A549 (cell line): ENCODE data around the gene ROR1. TPM values are rescaled to one million over a fixed set of nuclear protein-coding genes. Genes with fewer than 3 reads are reported as not detected.

Experiments
- ATAC-seq, 2 experiments: fragments of 200-7000 bp in 1 of 2; fragments of >200 bp in 1 of 2; cut with Nextera tagmentation in 1 of 2; cut with Tn5 transposase in 1 of 2; 3 replicates each; pipeline versions ENCODE4 v1.8.0 to v1.9.1; 2018 to 2020; ENCODE audit warnings: mild to moderate bottlenecking in 1 of 2, moderate library complexity in 1 of 2
- CTCF ChIA-PET: fragments of 300-600 bp; sonication (Branson Sonifier 250); formaldehyde crosslinking; extraction: SDS; loops from one replicate; lab custom pipeline; 2021; ENCODE audit warnings: antibody characterized with exemption, inconsistent platforms; lab: Yijun Ruan, JAX
- POLR2A ChIA-PET: fragments of 350-600 bp; formaldehyde crosslinking; extraction: SDS; loops from one replicate; lab custom pipeline; 2021; ENCODE audit warnings: antibody characterized with exemption, inconsistent platforms; lab: Yijun Ruan, JAX
- DNase-seq, 2 experiments: peaks; one replicate each; pipeline versions ENCODE4 v3.0.0 to v3.0.0-alpha.2; 2011 to 2016; ENCODE audit warnings: low read depth in 1 of 2, low spot score in 1 of 2
- FAIRE-seq: peaks from 2 replicates; lab custom pipeline; 2011; peaks lifted over from hg19 to GRCh38; lab: Jason Lieb, UNC
- H3K27ac ChIP-seq, 2 experiments: fragments of >200 bp; sonication (Bioruptor Twin); formaldehyde crosslinking; 3 replicates each; pipeline ENCODE4 v1.5.1; 2016 to 2017
- H3K4me1 ChIP-seq: fragments of >200 bp; sonication (Bioruptor Twin); formaldehyde crosslinking; 3 replicates; pipeline ENCODE4 v1.6.1; 2016
- H3K4me2 ChIP-seq: fragments of >200 bp; sonication (Bioruptor Twin); formaldehyde crosslinking; 3 replicates; pipeline ENCODE4 v1.6.1; 2016
- H3K4me3 ChIP-seq: fragments of >200 bp; sonication (Bioruptor Twin); formaldehyde crosslinking; 3 replicates; pipeline ENCODE4 v1.5.1; 2016
- H3K9me3 ChIP-seq: fragments of >200 bp; sonication (Bioruptor Twin); formaldehyde crosslinking; 3 replicates; pipeline ENCODE4 v1.6.1; 2016
- BHLHE40 ChIP-seq: IDR thresholded peaks from 2 replicates; pipeline ENCODE4 v1.6.1; 2012; ENCODE audit warnings: low read depth, low read length, inconsistent platforms
- CTCF ChIP-seq: fragments of >200 bp; sonication (Bioruptor Twin); formaldehyde crosslinking; IDR thresholded peaks from 3 replicates; pipeline ENCODE4 v1.5.1; 2016
- ELK1 ChIP-seq: fragments of 150-350 bp; IDR thresholded peaks from 2 replicates; pipeline ENCODE4 v1.6.1; 2014; ENCODE audit warnings: low read depth, mild to moderate bottlenecking, low read length
- ESRRA ChIP-seq: fragments of 150-350 bp; IDR thresholded peaks from 2 replicates; pipeline ENCODE4 v1.6.1; 2014; ENCODE audit warnings: mild to moderate bottlenecking, low read length, borderline replicate concordance
- HES2 ChIP-seq: fragments of >200 bp; sonication (Bioruptor Twin); formaldehyde crosslinking; IDR thresholded peaks from 2 replicates; pipeline ENCODE4 v1.6.1; 2016
- HOXA7 ChIP-seq: fragments of 250-450 bp; sonication (Bioruptor Pico); IDR thresholded peaks from 2 replicates; pipeline ENCODE4 v1.5.0; 2020; ENCODE audit warnings: mild to moderate bottlenecking, moderate library complexity
- JUN ChIP-seq, 2 experiments: fragments of >200 bp; sonication (Bioruptor Twin); formaldehyde crosslinking; IDR thresholded peaks; 2 replicates in 1 of 2; 3 replicates in 1 of 2; pipeline ENCODE4 v1.6.1; 2016 to 2017
- MAZ ChIP-seq: fragments of 150-350 bp; IDR thresholded peaks from 2 replicates; pipeline ENCODE4 v1.6.1; 2014; ENCODE audit warnings: antibody characterized with exemption, low read depth, low read length, borderline replicate concordance
- PBX3 ChIP-seq: IDR thresholded peaks from 2 replicates; pipeline ENCODE4 v1.6.1; 2012
- POLR2A ChIP-seq: IDR thresholded peaks from 2 replicates; pipeline ENCODE4 v1.6.1; 2012; ENCODE audit warnings: mild to moderate bottlenecking, low read length
- RAD21 ChIP-seq, 2 experiments: fragments of >200 bp in 1 of 2; sonication (Bioruptor Twin) in 1 of 2; formaldehyde crosslinking in 1 of 2; IDR thresholded peaks in 1 of 2; conservative IDR thresholded peaks in 1 of 2; 2 replicates in 1 of 2; 3 replicates in 1 of 2; pipeline ENCODE4 v1.6.1; 2012 to 2018; ENCODE audit warnings: inconsistent platforms in 1 of 2
- RCOR1 ChIP-seq: fragments of 150-350 bp; IDR thresholded peaks from 2 replicates; pipeline ENCODE4 v1.6.1; 2014; ENCODE audit warnings: antibody characterized with exemption, low read length, low read depth
- REST ChIP-seq: fragments of 200-600 bp; sonication (generic); IDR thresholded peaks from 2 replicates; pipeline ENCODE4 v1.6.1; 2016; ENCODE audit warnings: antibody characterized with exemption, mild to moderate bottlenecking, moderate library complexity
- SMC3 ChIP-seq: fragments of >200 bp; sonication (Bioruptor Twin); formaldehyde crosslinking; IDR thresholded peaks from 3 replicates; pipeline ENCODE4 v1.6.1; 2018; ENCODE audit warnings: inconsistent platforms
- SREBF2 ChIP-seq: fragments of 450-650 bp; IDR thresholded peaks from 2 replicates; pipeline ENCODE4 v1.6.1; 2014; ENCODE audit warnings: mild to moderate bottlenecking, moderate library complexity
- TP53 ChIP-seq: fragments of 250-450 bp; sonication (Bioruptor Pico); IDR thresholded peaks from 2 replicates; pipeline ENCODE4 v1.5.0; 2021; ENCODE audit warnings: mild to moderate bottlenecking, moderate library complexity
- ZFP36 ChIP-seq: fragments of 450-650 bp; IDR thresholded peaks from 2 replicates; pipeline ENCODE4 v1.6.1; 2014; ENCODE audit warnings: borderline replicate concordance; ENCODE audit not compliant: partially characterized antibody
- ZSCAN20 ChIP-seq: fragments of 250-450 bp; sonication (Bioruptor Pico); IDR thresholded peaks from 2 replicates; pipeline ENCODE4 v1.8.0; 2022; ENCODE audit warnings: mild to moderate bottlenecking, moderate library complexity
- WGBS: methylation state at CpG from one replicate; pipeline ENCODE4 v1.1.6; 2017; ENCODE audit errors: missing lambda C conversion rate; 5-methylcytosine and 5-hydroxymethylcytosine counted together
- polyA plus RNA-seq, 4 experiments: library from polyadenylated mRNA; depleted of rRNA in 3 of 4; stranded (reverse); fragments of >200 nt; fragmentation: RNase III in 1 of 4; extraction: RNeasy Plus Mini Kit Qiagen cat#74134 plus additional on column Dnase treatment in 1 of 4; gene quantifications; 2 replicates in 3 of 4; 3 replicates in 1 of 4; pipeline ENCODE4 v1.2.3, GENCODE V29; 2011 to 2017

The ROR1 gene
- polyA plus RNA-seq, 2 of the 4 experiments (the other 2 are of a cell fraction), result 6.5 to 19.0 TPM

GRCh38 chr1:63951059-63951946 is 177.5 kb downstream of the ROR1 start:
- CTCF ChIA-PET, result interaction anchor here (1.0 kb wide), 1 partner anchor 23 kb away, joined by 3 read pairs; no protein-coding TSS in a partner anchor
- Histone ChIP-seq H3K4me1 (peaks cover 10% of the 10 kb centered on the region; the same call in 2 of the 3 replicates), H3K4me2 (no peak overlapping the region), H3K27ac (no peak overlapping the region), H3K4me3 (no peak overlapping the region), H3K9me3 (peaks cover 18% of the 10 kb centered on the region; the same call in 2 of the 3 replicates)
- FAIRE-seq (no peak), ATAC-seq (no peak), DNase-seq (no peak)
- WGBS, result 86% methylated on average over 5 of the region's 5 CpGs
- no peak for TF ChIP-seq ZSCAN20 (CRISPR knock-in tag)
- no peak for TF ChIP-seq RAD21 (conservative IDR thresholded peaks at IDR 0.05 in 1 of 2, IDR thresholded peaks at IDR 0.05 in 1 of 2)
- no peak for TF ChIP-seq PBX3
- no peak for TF ChIP-seq RCOR1
- TF ChIP-seq HES2, result no peak
- no peak for TF ChIP-seq SREBF2
- TF ChIP-seq ZFP36, result no peak
- TF ChIP-seq HOXA7 (CRISPR knock-in tag), result no peak
- TF ChIP-seq REST, result no peak
- TF ChIP-seq ELK1, result no peak
- TF ChIP-seq SMC3, result no peak
- TF ChIP-seq TP53 (CRISPR knock-in tag), result no peak
- TF ChIP-seq ESRRA, result no peak
- TF ChIP-seq POLR2A, result no peak
- TF ChIP-seq CTCF, result no peak
- TF ChIP-seq JUN (IDR thresholded peaks at IDR 0.05), result no peak
- no peak for TF ChIP-seq MAZ
- TF ChIP-seq BHLHE40, result no peak
- POLR2A ChIA-PET, result no interaction called here
